ENCODE results near the gene PRR7. TPM values are rescaled to one million over a fixed set of nuclear protein-coding genes. Genes with fewer than 3 reads are reported as not detected.

PRR7 gene
- total RNA-seq, 1 donor from 2014 or later = 2.1 TPM

DNA sequence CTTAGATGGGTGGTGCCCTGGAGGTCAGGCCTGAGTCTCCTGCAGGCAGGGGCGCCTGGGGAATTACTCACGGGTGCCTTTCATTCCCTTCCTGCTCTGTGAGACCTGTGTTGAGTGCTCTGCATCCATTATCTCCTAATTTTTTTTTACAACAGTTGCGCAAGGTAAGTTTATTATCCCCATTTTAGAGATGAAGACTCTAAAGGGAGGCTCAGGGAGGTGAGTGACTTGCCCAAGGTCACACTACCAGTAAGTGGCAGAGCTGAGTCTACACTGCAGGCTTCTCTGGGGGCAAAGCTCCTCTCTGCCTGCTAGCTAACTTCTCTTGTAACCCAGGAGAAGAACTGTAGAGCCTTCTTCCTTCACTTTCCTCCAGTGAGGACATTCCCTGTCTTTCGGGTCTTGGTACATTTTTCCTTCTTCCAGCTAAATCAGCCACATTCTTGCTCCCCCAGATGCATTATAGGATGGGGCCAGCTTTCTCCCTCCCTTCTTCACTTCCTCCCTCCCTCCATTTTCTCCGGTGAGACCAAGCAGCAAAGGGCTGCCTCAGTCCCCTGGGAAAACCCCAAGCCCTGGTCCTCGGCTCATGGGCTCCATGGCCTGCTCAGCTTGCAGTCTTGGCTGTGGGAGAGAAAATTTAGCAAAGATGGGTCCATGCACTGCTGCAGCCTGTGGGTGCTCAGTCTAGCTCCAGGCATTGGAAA, 1.8 kb downstream of the PRR7 start:
- DNase-seq = no peak
- Histone ChIP-seq H3K36me3 (no peaks in the 10 kb centered on the region), H3K27ac (no peak overlapping the region), H3K4me3 (no peak overlapping the region), H3K4me1 (peaks cover 22% of the 10 kb centered on the region), H3K9me3 (no peaks in the 10 kb centered on the region), H3K27me3 (peaks cover 13% of the 10 kb centered on the region)
- no peak for ATAC-seq
- intact Hi-C loops (cut with DNase I) = no loop called here
- TF ChIP-seq, protein P1, sequence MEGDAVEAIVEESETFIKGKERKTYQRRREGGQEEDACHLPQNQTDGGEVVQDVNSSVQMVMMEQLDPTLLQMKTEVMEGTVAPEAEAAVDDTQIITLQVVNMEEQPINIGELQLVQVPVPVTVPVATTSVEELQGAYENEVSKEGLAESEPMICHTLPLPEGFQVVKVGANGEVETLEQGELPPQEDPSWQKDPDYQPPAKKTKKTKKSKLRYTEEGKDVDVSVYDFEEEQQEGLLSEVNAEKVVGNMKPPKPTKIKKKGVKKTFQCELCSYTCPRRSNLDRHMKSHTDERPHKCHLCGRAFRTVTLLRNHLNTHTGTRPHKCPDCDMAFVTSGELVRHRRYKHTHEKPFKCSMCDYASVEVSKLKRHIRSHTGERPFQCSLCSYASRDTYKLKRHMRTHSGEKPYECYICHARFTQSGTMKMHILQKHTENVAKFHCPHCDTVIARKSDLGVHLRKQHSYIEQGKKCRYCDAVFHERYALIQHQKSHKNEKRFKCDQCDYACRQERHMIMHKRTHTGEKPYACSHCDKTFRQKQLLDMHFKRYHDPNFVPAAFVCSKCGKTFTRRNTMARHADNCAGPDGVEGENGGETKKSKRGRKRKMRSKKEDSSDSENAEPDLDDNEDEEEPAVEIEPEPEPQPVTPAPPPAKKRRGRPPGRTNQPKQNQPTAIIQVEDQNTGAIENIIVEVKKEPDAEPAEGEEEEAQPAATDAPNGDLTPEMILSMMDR (IDR thresholded peaks at IDR 0.05) = no peak

DNA sequence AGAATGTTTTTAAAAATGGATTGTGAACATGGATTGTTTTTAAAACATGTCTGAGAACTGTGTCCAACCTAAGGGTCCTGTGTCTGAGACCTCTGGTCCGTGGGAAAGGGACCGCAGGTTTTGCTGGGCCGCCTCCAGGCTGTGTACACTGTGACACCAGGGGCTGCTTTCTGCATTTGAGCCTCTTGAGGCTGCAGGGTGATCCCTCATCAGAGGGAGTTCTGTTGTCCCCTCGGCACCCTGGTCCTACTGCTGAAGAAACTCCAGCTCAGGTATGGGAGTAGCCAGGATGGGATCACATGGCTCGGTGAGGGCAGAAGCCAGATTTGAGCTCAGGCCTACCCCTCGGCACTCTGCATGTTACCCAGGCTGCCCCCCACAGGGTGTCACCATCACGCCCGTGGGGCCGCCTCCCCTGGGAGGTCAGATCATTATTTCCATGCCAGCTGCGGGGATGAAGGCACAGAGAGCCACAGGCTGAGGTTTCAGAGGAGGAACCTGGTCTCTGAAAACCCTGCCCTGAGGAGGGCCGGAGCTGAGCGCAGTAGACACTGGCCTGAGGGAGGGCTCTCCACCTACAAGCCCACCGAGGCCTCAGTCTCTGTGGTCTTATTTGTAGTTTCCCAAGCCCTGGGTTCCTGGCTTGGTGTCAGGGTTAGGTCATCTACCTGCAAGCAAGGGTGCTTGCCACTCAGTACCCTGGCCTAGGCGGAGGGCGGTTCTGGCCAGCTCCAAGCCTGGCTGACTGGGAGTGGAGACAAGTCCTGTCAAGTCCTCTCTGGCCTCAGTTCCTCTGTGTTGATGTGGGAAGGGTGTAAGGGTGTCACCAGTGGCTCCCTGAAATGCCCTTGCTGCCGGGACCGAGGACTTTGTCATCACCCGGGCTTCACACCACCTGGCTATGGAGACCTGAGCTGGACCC, 2.8 kb downstream of the PRR7 start:
- H3K4me3 ChIP-seq = no peak overlapping the region
- H3K9me3 ChIP-seq = no peaks in the 10 kb centered on the region
- H3K4me1 ChIP-seq = peaks cover 29% of the 10 kb centered on the region
- TF ChIP-seq, protein P1 (IDR thresholded peaks at IDR 0.05) = no peak
- intact Hi-C loops (cut with DNase I) = loop anchor here (10.0 kb wide), 1 partner anchor 45 kb away; the partner anchor contains the start of genes F12 and PFN3
- no peak overlapping the region for H3K27ac ChIP-seq
- peaks cover 13% of the 10 kb centered on the region for H3K27me3 ChIP-seq
- H3K36me3 ChIP-seq = no peaks in the 10 kb centered on the region
- no peak for DNase-seq
- no peak for ATAC-seq

DNA sequence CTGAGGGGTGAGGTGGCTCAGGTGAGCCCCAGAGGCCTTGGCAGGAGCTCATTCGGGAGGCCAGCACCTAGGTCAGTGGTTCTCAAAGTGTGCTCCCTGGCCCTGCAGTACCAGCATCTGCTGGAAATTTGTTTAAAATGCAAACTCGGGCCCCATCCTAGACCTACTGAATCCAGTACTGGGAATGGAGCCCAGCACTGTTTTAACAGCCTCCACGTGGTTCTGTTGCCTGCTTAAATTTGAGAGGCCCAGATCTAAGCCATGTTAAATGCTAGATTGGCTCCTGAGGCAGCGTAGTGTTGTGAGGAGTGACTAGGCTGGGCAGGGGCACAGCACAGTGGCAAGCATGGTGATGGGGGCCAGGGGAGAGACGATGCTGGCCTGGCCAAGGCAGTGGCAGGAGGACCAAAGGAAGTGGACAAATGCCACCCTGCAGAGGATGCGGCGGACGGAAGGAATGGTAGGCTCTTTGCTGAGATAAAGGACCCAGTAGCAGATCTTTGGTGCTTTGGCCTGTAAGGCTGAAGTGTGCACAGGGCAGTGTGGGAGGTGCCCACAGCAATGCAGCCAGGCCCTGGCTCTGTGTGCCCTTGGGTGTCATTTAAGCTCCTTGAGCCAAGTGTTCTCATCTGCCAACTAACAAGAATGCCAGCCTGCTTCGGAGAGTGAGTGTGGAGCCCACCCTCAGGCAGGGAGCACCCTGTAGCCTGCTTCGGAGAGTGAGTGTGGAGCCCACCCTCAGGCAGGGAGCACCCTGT, 4.2 kb downstream of the PRR7 start:
- Histone ChIP-seq H3K9me3 (no peaks in the 10 kb centered on the region), H3K27me3 (peaks cover 13% of the 10 kb centered on the region), H3K27ac (no peak overlapping the region), H3K4me3 (no peak overlapping the region), H3K4me1 (peaks cover 34% of the 10 kb centered on the region), H3K36me3 (no peaks in the 10 kb centered on the region)
- TF ChIP-seq, protein P1 (IDR thresholded peaks at IDR 0.05) = no peak
- ATAC-seq (no peak), DNase-seq (no peak)
- intact Hi-C loops (cut with DNase I) = loop anchor here (10.0 kb wide), 1 partner anchor 46 kb away; the partner anchor contains the start of genes F12 and PFN3

DNA sequence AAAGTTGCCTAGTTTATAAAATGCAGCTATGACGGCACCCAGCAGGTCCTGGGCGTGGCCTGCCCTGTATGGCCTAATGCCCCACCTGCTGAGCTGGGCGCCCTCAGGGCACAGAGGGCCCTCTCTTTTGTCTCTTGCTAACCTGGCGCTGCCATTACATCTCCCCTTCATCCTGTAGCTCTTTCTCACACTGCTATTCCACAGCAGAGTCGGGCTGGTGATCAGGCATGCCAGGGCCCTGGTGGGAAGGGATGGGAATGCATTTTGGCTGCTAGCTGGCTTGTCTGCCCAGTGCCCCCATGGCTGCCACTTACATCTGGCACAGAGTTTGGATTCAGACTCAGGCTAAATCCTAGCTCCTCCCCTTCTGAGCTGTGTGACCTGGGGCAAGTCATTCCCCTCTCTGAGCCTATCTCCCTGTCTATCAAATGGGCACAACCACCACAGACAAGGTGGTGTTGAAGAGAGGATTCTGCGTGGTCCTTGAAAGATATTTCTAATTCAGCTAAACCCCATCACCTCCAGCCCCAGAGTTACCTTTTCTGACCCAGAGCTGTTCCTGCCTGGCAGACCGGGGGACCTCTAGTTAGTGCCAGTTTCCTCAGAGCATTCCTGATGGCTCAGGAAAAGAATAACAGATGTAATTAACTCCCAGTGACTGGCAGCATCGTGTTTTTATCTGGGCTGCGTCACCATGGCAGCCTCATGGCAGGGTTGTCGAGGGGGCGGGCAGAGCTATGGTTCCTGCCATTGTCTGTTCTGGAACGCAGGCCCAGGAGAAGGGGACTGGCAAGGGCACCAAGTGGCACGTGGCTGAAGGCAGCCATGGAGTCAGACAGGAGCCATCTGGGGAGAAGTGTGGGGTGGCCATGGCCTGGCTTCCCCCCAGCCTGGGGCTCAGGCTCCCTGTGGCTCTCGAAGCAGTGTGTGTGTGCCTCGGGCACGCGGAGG, 6.3 kb downstream of the PRR7 start:
- Histone ChIP-seq H3K4me3 (no peak overlapping the region), H3K4me1 (peaks cover 26% of the 10 kb centered on the region), H3K36me3 (no peaks in the 10 kb centered on the region), H3K27ac (no peak overlapping the region), H3K27me3 (peaks cover 9% of the 10 kb centered on the region), H3K9me3 (no peaks in the 10 kb centered on the region)
- TF ChIP-seq, protein P1 (IDR thresholded peaks at IDR 0.05) = no peak
- DNase-seq (no peak), ATAC-seq (no peak)
- intact Hi-C loops (cut with DNase I) = loop anchor here (10.0 kb wide), 1 partner anchor 48 kb away; the partner anchor contains the start of genes F12 and PFN3

All from upper lobe of right lung (tissue), 1 donor.